Coronary artery (tissue), 2 donors: ENCODE measurements around the gene KDELR3.

Experiments
- DNase-seq: peaks from one replicate; pipeline ENCODE4 v3.0.0-alpha.2; 2017; ENCODE audit warnings: low spot score
- H3K27ac ChIP-seq, 2 donors: fragments of 200-600 bp; sonication (generic); one replicate each; pipeline ENCODE4 v1.5.1; 2016 to 2019
- H3K4me3 ChIP-seq: fragments of 200-600 bp; sonication (generic); 2 replicates; pipeline ENCODE4 v1.5.1; 2016; ENCODE audit warnings: mild to moderate bottlenecking, moderate library complexity
- CTCF ChIP-seq: fragments of 200-600 bp; sonication (generic); IDR thresholded peaks from one replicate; pipeline ENCODE4 v1.5.1; 2019; ENCODE audit warnings: antibody characterized with exemption

KDELR3 gene

GRCh38 chr22:38423512-38424503 lies 44.1 kb upstream of the KDELR3 start:
- Histone ChIP-seq H3K27ac (no peak overlapping the region), H3K4me3 (no peak overlapping the region)
- DNase-seq = no peak
- TF ChIP-seq CTCF = no peak

- no peak for DNase-seq
- Histone ChIP-seq H3K27ac (no peak overlapping the region), H3K4me3 (no peak overlapping the region)
- TF ChIP-seq CTCF = no peak
These were observed 43.3 kb upstream of the KDELR3 start for GRCh38 chr22:38424525-38425080.

GRCh38 chr22:38426628-38427027 lies 41.3 kb upstream of the KDELR3 start:
- no peak for DNase-seq
- TF ChIP-seq CTCF = no peak

GRCh38 chr22:38427465-38427864 lies 40.4 kb upstream of the KDELR3 start:
- no peak overlapping the region for H3K4me3 ChIP-seq
- TF ChIP-seq CTCF = no peak
- DNase-seq = no peak

More at GRCh38 chr22:38426628-38427027, 41.3 kb upstream of the KDELR3 start:
- Histone ChIP-seq H3K27ac (no peak overlapping the region), H3K4me3 (no peak overlapping the region)

GRCh38 chr22:38427940-38428339 lies 40.0 kb upstream of the KDELR3 start:
- no peak for DNase-seq
- no peak for TF ChIP-seq CTCF
- H3K27ac ChIP-seq = no peak overlapping the region
- no peak overlapping the region for H3K4me3 ChIP-seq

More at GRCh38 chr22:38427465-38427864, 40.4 kb upstream of the KDELR3 start:
- no peak overlapping the region for H3K27ac ChIP-seq

- DNase-seq = no peak
- no peak overlapping the region for H3K4me3 ChIP-seq
- no peak for TF ChIP-seq CTCF
- H3K27ac ChIP-seq = no peak overlapping the region
These were observed 39.2 kb upstream of the KDELR3 start for GRCh38 chr22:38428714-38429113.
